ENCODE data around the gene BBS7.

DNA sequence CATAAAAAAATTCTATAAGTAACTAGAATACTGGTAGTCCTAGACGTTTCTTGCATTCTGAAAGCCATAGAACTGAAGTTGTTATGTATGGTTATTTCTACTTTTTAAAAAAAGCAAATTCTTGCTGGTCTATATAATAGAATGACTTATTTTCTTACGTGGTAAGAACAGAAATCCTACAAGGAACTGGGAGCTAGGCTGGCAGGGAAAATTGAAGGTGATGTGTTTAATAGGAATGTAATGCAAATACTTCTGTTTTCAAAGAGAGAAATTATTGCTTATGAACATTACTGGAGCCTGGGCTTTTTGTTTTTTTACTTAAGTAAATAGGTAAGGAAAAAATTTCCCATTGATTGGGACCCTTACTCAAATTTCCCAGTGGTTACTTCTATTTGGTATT is 55.5 kb downstream of the BBS7 start:
- no peak for TF ChIP-seq CTCF (IDR thresholded peaks at IDR 0.05; ENCODE audit: poor library complexity)
- TF ChIP-seq EZH2 (IDR thresholded peaks at IDR 0.05; ENCODE audit: borderline replicate concordance), result no peak
- no peak for TF ChIP-seq EZH2phosphoT487 (IDR thresholded peaks at IDR 0.05; ENCODE audit: low read depth, severe bottlenecking, unreplicated experiment)

Measured in hepatocyte (in vitro differentiated cells).